NB4 (cell line): ENCODE results near the gene ELL.

Experiments used
- CTCF ChIP-seq: IDR thresholded peaks from one replicate; pipeline ENCODE4 v1.5.1; 2012; ENCODE audit warnings: low read depth, low read length
- MAX ChIP-seq: IDR thresholded peaks from 2 replicates; pipeline ENCODE4 v1.6.1; 2011; ENCODE audit warnings: low read depth, low read length

GRCh38 chr19:18440936-18441803 lies 80.7 kb downstream of the ELL start:
- no peak for TF ChIP-seq CTCF
- TF ChIP-seq MAX = no peak
